IgD-negative memory B cell (primary cell): ENCODE results near the gene TMEM239. TPM values are rescaled to one million over a fixed set of nuclear protein-coding genes. Genes with fewer than 3 reads are reported as not detected.
"Not testable (repeated sequence)": the region's sequence is repeated elsewhere in the genome, so short reads cannot be mapped to it uniquely, and the experiment has no call there.

Experiments
- H3K27ac Mint-ChIP-seq, 3 donors: one replicate each; pipeline ENCODE4 v1.8.0; 2020 to 2022; ENCODE audit warnings: mild to moderate bottlenecking in 3 of 3, mixed read lengths in 3 of 3, moderate library complexity in 1 of 3
- H3K27me3 Mint-ChIP-seq: one replicate; pipeline ENCODE4 v1.8.0; 2021; ENCODE audit warnings: mixed read lengths
- H3K36me3 Mint-ChIP-seq: one replicate; pipeline ENCODE4 v1.8.0; 2020; ENCODE audit warnings: mild to moderate bottlenecking, mixed read lengths
- H3K4me1 Mint-ChIP-seq, 3 donors: one replicate each; pipeline ENCODE4 v1.8.0; 2020 to 2022; ENCODE audit warnings: mixed read lengths in 3 of 3, mild to moderate bottlenecking in 1 of 3
- H3K4me3 Mint-ChIP-seq, 4 donors: one replicate each; pipeline ENCODE4 v1.8.0; 2020 to 2022; ENCODE audit warnings: mild to moderate bottlenecking in 4 of 4, mixed read lengths in 4 of 4, moderate library complexity in 3 of 4
- H3K9me3 Mint-ChIP-seq, 3 donors: one replicate each; pipeline ENCODE4 v1.8.0; 2020 to 2021; ENCODE audit warnings: mixed read lengths in 3 of 3, mild to moderate bottlenecking in 1 of 3
- polyA plus RNA-seq: library from polyadenylated mRNA; unstranded; fragments of 300-500 nt; fragmentation: Illumina TruSeq; gene quantifications from one replicate; pipeline ENCODE4 v1.2.3, GENCODE V29; 2021

Gene TMEM239
- polyA plus RNA-seq = not detected

GRCh38 chr20:2816030-2816582, at the start of gene TMEM239:
Gene TMEM239, plus strand, starts transcription at chr20:2816364. Its CDS starts 191 bp downstream, at chr20:2816555.
- Mint-ChIP-seq H3K36me3 (no peaks in the 10 kb centered on the region), H3K4me1 (peaks cover 1 to 5% (median 5%) of the 10 kb centered on the region in 3 donors), H3K27me3 (peaks cover 45% of the 10 kb centered on the region), H3K27ac (peak within 1 kb of the TSS in 1 of 3 donors; percentile 26), H3K4me3 (no peak within 1 kb of the TSS), H3K9me3 (peaks cover 3 to 13% (median 7%) of the 10 kb centered on the region in 3 donors)

GRCh38 chr20:2767768-2768631, 48.2 kb upstream of the TMEM239 start:
- Mint-ChIP-seq H3K36me3 (peaks cover 2% of the 10 kb centered on the region), H3K4me1 (peaks cover 0 to 3% (median 0%) of the 10 kb centered on the region in 3 donors), H3K27me3 (peaks cover 30% of the 10 kb centered on the region), H3K27ac (no peak overlapping the region), H3K4me3 (no peak overlapping the region), H3K9me3 (no peaks in the 10 kb centered on the region)

GRCh38 chr20:2768632-2769015, 47.5 kb upstream of the TMEM239 start:
- Mint-ChIP-seq H3K36me3 (peaks cover 2% of the 10 kb centered on the region), H3K27me3 (peaks cover 27% of the 10 kb centered on the region), H3K27ac (no peak overlapping the region), H3K9me3 (no peaks in the 10 kb centered on the region), H3K4me3 (no peak overlapping the region), H3K4me1 (peaks cover 0 to 3% (median 0%) of the 10 kb centered on the region in 3 donors)

GRCh38 chr20:2770091-2770490, 46.1 kb upstream of the TMEM239 start:
- Mint-ChIP-seq H3K4me3 (peak overlapping the region in 1 of 4 donors; percentile 58), H3K27me3 (peaks cover 25% of the 10 kb centered on the region)
- not testable (repeated sequence) for H3K9me3 Mint-ChIP-seq, H3K27ac Mint-ChIP-seq, H3K36me3 Mint-ChIP-seq, H3K4me1 Mint-ChIP-seq

GRCh38 chr20:2771631-2772080, 44.5 kb upstream of the TMEM239 start:
- H3K36me3 Mint-ChIP-seq = peaks cover 2% of the 10 kb centered on the region
- peaks cover 0 to 3% (median 0%) of the 10 kb centered on the region in 3 donors for H3K4me1 Mint-ChIP-seq
- H3K27ac Mint-ChIP-seq = no peak overlapping the region
- H3K27me3 Mint-ChIP-seq = peaks cover 28% of the 10 kb centered on the region
- H3K4me3 Mint-ChIP-seq = no peak overlapping the region
- H3K9me3 Mint-ChIP-seq = peaks cover 0 to 4% (median 0%) of the 10 kb centered on the region in 3 donors

- Mint-ChIP-seq H3K27me3 (peaks cover 28% of the 10 kb centered on the region), H3K36me3 (peaks cover 2% of the 10 kb centered on the region), H3K4me3 (no peak overlapping the region), H3K9me3 (peaks cover 0 to 8% (median 2%) of the 10 kb centered on the region in 3 donors), H3K4me1 (peaks cover 0 to 3% (median 0%) of the 10 kb centered on the region in 3 donors), H3K27ac (no peak overlapping the region)
These were observed 42.4 kb upstream of the TMEM239 start for GRCh38 chr20:2773812-2774211.

GRCh38 chr20:2775139-2775538, 41.0 kb upstream of the TMEM239 start:
- Mint-ChIP-seq H3K27ac (no peak overlapping the region), H3K27me3 (peaks cover 25% of the 10 kb centered on the region), H3K9me3 (peaks cover 0 to 8% (median 2%) of the 10 kb centered on the region in 3 donors), H3K4me3 (no peak overlapping the region), H3K36me3 (peaks cover 2% of the 10 kb centered on the region), H3K4me1 (peaks cover 0 to 3% (median 0%) of the 10 kb centered on the region in 3 donors)

- no peak overlapping the region for H3K4me3 Mint-ChIP-seq
These were observed 37.4 kb upstream of the TMEM239 start for GRCh38 chr20:2778602-2779321.

GRCh38 chr20:2780948-2781347, 35.2 kb upstream of the TMEM239 start:
- Mint-ChIP-seq H3K27ac (no peak overlapping the region), H3K4me3 (no peak overlapping the region), H3K9me3 (peaks cover 0 to 6% (median 2%) of the 10 kb centered on the region in 3 donors), H3K4me1 (no peaks in the 10 kb centered on the region), H3K36me3 (peaks cover 2% of the 10 kb centered on the region), H3K27me3 (peaks cover 18% of the 10 kb centered on the region)

More at GRCh38 chr20:2778602-2779321, 37.4 kb upstream of the TMEM239 start:
- Mint-ChIP-seq H3K9me3 (peaks cover 0 to 10% (median 2%) of the 10 kb centered on the region in 3 donors), H3K36me3 (no peaks in the 10 kb centered on the region), H3K27ac (no peak overlapping the region), H3K4me1 (no peaks in the 10 kb centered on the region), H3K27me3 (peaks cover 17% of the 10 kb centered on the region)

GRCh38 chr20:2783908-2784566, 32.1 kb upstream of the TMEM239 start:
- H3K27me3 Mint-ChIP-seq = peaks cover 12% of the 10 kb centered on the region
- H3K9me3 Mint-ChIP-seq = peaks cover 0 to 2% (median 0%) of the 10 kb centered on the region in 3 donors
- no peak overlapping the region for H3K4me3 Mint-ChIP-seq
- H3K36me3 Mint-ChIP-seq = peaks cover 4% of the 10 kb centered on the region
- H3K4me1 Mint-ChIP-seq = no peaks in the 10 kb centered on the region
- H3K27ac Mint-ChIP-seq = no peak overlapping the region

GRCh38 chr20:2793471-2793870, 22.7 kb upstream of the TMEM239 start:
- Mint-ChIP-seq H3K27ac (peak overlapping the region in 1 of 3 donors; percentile 27), H3K4me3 (no peak overlapping the region), H3K4me1 (no peaks in the 10 kb centered on the region), H3K36me3 (no peaks in the 10 kb centered on the region), H3K9me3 (no peaks in the 10 kb centered on the region), H3K27me3 (peaks cover 18% of the 10 kb centered on the region)

GRCh38 chr20:2794202-2794748, 21.9 kb upstream of the TMEM239 start:
- no peak overlapping the region for H3K4me3 Mint-ChIP-seq
- no peaks in the 10 kb centered on the region for H3K9me3 Mint-ChIP-seq
- peaks cover 0 to 5% (median 4%) of the 10 kb centered on the region in 3 donors for H3K4me1 Mint-ChIP-seq
- peaks cover 26% of the 10 kb centered on the region for H3K27me3 Mint-ChIP-seq
- no peaks in the 10 kb centered on the region for H3K36me3 Mint-ChIP-seq
- peak overlapping the region in 1 of 3 donors; percentile 13 for H3K27ac Mint-ChIP-seq

- no peaks in the 10 kb centered on the region for H3K9me3 Mint-ChIP-seq
- peaks cover 6 to 11% (median 10%) of the 10 kb centered on the region in 3 donors for H3K4me1 Mint-ChIP-seq
- H3K27ac Mint-ChIP-seq = no peak overlapping the region
- no peaks in the 10 kb centered on the region for H3K36me3 Mint-ChIP-seq
- peaks cover 29% of the 10 kb centered on the region for H3K27me3 Mint-ChIP-seq
- no peak overlapping the region for H3K4me3 Mint-ChIP-seq
These were observed 21.2 kb upstream of the TMEM239 start for GRCh38 chr20:2794866-2795447.

GRCh38 chr20:2795451-2795850, 20.7 kb upstream of the TMEM239 start:
- Mint-ChIP-seq H3K9me3 (no peaks in the 10 kb centered on the region), H3K27me3 (peaks cover 30% of the 10 kb centered on the region), H3K4me1 (peaks cover 8 to 13% (median 12%) of the 10 kb centered on the region in 3 donors), H3K27ac (no peak overlapping the region), H3K4me3 (no peak overlapping the region), H3K36me3 (no peaks in the 10 kb centered on the region)
